Left renal pelvis (tissue), 4 donors: ENCODE results near the gene NFAM1. TPM values are rescaled to one million over a fixed set of nuclear protein-coding genes. Genes with fewer than 3 reads are reported as not detected.
A peak's percentile ranks its signal among the peaks of the same experiment; 100 is the strongest.

Source experiments
- DNase-seq, 4 donors: peaks; one replicate each; pipeline ENCODE4 v3.0.0-alpha.2; 2013; ENCODE audit warnings: low read depth in 4 of 4, low spot score in 3 of 4
- polyA plus RNA-seq, 4 donors: library from polyadenylated mRNA; unstranded; fragments of 120-200 nt; gene quantifications; one replicate each; pipeline ENCODE4 v1.2.1, GENCODE V29; 2013; ENCODE audit not compliant: insufficient read length in 4 of 4

NFAM1 gene, protein sequence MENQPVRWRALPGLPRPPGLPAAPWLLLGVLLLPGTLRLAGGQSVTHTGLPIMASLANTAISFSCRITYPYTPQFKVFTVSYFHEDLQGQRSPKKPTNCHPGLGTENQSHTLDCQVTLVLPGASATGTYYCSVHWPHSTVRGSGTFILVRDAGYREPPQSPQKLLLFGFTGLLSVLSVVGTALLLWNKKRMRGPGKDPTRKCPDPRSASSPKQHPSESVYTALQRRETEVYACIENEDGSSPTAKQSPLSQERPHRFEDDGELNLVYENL
- polyA plus RNA-seq: under 1 TPM; 0.72 to 0.92 (median 0.82) TPM

DNA sequence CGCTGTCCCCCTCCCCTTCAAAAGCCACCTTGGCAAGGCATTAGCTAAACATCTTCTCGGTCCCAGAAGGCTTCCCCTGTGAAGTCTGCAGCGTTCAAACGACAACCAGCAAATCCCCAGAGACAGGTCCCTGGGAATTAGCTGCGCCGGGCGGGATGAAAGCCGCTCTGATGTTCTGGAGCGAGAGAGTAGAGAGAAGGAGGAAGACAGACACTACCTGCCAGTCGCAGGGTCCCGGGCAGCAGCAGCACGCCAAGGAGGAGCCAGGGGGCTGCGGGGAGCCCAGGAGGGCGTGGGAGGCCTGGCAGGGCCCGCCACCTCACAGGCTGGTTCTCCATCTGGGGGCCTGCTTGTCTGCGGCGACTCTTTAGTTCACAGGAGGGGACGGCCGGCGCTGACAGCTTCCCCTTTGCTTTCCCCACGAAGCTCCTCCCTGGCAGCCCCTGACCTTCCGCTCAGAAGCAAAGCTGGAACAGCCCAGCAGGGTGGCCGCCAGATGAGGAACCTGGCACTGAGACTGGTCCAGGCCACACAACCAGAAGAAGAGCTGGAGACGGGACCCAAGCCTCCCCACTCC is at the start of gene NFAM1:
TSS of gene NFAM1 (minus strand) at position 384 of the 577 bp plus-strand sequence. CDS start at position 338, 46 bp downstream.
- DNase-seq: no peak

- DNase-seq: no peak
Measured at GRCh38 chr22:42475122-42475521, 42.9 kb upstream of the NFAM1 start.

DNA sequence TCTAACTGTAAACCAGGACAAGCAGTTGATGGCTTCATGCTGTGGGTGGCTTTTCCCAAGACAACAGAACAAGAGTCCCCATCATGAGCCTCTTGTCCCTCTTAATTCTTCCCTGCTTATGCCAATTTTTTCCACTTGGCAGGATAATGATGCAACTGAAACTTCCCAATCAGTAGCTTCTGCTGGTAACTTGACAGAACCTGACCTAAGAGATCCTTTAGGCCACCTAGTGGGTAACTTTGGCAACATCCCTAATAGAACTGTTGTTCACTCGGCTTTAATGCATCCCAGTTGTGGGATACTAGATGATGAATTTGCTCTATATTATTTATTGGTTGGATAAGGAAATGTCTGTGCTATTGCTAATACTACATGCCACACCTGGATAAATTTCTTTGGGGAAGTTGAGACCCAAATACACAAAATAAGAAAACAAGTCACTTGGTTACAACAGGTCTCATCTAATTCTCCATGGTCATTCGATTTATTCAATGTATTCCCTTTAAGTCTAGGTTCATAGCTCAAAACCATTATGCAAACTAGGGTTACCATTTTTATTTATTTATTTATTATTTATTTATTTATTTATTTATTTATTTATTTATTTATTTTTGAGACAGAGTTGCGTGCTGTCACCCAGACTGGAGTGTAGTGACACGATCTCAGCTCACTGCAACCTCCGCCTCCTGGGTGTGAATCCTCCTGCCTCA is 41.4 kb upstream of the NFAM1 start:
- no peak for DNase-seq

- no peak for DNase-seq
Measured at GRCh38 chr22:42472671-42473070, 40.5 kb upstream of the NFAM1 start.

DNA sequence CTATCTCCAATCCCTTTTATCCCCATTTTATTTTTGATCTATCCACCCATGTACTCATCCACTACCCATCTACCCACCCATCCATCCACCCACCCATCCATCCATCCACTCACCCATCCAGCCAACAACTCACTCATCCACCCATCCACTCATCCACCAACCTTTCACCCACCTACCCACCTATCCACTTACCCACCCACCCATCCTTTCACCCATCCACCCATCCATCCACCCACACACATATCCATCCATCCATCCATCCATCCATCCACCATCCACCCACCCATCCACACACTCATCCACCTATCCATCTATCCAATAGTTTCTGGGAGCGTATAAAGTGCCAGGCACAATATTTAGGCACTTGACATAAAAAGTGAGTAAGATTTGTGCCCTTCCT is 39.2 kb upstream of the NFAM1 start:
- no peak for DNase-seq

DNA sequence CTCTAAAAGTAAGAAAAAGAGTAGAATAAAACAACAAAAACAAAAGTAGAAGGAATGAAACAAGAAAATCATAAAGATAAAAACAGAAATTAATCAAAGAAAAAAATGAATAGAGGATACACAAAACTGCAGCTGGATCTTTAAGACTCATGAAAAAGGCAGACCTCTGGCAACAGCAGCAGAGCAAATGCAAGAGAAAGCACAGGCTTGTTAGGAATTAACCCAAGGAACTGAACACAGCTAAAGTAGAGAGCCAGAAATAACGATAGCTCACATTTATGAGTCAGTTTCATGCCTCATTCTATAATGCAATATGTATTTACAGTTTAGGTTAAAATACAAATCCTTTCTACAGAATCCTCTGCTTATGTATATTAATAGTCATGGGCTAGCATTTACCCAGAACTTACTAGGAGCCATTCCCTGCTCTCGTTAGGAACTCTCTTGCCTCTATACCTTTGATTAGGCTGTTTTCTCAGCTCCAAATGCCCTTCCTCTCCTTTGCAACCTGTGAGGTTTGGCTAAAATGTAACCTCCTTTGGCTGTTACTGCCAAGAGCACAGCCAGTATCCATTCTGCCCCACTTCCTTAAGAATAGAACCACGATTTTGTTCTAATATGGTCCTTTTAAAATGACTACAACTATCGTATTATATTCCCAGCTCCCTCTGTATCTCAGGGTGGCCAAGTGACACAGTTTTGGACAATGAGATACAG is 38.3 kb upstream of the NFAM1 start:
- DNase-seq: no peak

GRCh38 chr22:42468841-42469240 is 36.6 kb upstream of the NFAM1 start:
- DNase-seq: no peak

DNA sequence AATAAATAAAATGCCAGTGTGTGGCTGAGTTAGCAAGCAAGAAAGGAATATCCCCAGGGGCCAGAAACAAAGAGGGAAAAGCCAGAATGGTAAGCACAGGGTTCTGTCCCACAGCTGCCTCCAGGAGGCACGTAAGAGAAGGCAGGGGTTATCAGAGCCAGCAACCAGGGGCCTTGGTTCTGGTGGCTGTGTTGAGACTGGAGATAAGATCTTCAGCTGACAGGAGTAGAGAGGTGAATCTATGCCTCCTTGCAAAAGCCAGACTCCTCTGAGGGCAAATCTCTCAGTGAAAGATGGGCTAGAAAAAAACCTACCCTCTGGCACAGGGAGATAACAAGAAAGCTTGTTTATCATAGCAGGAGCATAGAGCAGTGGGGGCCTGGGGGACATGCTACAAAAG is 29.8 kb upstream of the NFAM1 start:
- no peak for DNase-seq

DNA sequence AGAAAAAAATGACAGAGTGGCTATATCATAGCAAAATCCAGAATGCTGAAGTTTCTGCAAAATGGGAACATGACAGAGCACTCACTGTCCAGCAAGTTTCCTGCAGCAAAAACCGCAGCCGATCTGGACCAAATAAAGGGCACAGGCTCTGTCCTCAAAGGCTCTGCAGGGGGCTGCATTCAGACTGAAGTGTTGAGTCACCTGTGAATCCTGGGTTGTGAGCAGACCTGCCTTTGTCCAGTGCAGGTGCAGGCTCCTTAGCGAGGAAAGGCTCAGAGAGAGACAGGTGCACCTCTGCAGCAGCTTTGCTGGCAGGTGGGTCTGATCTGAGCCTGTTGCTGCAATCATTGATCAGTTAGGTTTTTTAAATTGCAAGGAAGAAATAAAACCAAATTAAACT is 29.3 kb upstream of the NFAM1 start:
- DNase-seq: no peak

DNA sequence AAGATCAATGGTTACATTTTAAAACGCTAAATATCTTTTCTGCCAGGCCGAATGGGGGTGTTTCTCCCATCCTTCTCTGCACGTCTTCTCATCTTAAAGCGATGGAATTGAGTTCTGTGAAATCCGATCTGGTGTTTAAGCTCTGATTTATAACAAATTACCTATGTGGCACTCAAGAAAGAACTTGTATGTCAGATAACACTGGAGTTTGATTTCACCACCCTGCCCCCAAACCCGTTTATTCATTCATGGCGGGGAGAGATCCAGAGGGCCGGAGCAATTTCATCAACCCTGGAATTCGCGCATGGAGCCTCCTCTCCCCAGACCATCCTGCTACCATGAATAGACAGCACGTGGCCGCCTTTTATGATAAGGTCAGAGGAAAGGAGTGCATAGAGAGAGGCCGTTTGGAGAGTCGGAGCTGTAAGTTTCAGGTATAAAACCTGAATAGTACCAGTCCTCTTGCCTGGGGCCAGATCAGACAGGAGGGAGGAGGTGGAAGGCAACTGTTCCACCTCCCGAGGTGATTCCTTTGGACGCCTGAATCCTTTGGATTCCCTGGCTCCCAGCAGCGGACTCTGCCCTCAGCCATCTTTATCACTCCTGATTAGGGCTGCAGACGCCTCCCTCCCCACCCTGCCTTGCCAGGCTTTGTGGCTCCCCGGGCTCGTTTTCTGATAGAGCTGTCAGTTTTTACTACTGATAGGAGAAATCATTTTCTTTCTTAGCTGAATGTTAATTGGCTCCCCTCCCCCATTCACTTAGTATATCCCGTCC is 27.3 kb upstream of the NFAM1 start:
- DNase-seq: no peak

DNA sequence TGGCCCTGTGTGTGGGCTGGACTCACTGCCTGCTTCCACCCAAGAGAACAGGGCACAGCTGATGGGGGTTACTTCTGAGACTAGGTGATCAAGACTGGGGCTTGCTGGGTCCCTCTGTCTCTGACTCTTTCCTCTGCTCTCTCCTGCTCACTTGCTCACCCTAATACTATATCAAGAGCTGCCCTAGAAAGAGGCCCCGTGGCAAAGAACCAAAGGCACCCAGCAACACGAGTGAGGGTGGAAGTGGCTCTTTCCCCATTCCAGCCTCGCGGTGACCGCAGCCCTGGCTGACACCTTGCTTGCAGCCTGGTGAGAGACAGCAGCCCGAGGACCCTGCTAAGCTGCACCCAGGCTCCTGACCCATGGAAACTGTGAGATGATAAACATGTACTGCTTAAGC is 20.7 kb upstream of the NFAM1 start:
- DNase-seq: no peak

DNA sequence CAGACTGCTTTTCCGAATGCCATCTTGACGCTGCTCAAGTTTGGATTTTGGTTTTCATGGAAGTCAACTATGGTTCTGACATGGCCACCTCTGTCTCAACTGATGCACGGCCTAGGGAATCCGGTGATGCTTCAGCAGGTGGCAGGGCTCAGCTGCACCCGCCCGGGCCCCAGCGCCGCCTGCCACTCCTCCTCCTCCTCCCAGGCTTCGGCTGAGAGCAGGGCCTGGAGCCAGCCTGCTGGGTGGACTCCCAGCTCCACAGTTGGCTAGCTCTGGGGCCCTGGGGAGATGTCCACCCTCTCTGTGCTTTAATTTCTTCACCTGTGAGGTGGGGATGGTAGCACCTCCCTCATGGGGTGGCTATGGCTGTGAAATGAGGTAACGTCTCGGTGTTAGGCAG is 20.3 kb upstream of the NFAM1 start:
- no peak for DNase-seq

DNA sequence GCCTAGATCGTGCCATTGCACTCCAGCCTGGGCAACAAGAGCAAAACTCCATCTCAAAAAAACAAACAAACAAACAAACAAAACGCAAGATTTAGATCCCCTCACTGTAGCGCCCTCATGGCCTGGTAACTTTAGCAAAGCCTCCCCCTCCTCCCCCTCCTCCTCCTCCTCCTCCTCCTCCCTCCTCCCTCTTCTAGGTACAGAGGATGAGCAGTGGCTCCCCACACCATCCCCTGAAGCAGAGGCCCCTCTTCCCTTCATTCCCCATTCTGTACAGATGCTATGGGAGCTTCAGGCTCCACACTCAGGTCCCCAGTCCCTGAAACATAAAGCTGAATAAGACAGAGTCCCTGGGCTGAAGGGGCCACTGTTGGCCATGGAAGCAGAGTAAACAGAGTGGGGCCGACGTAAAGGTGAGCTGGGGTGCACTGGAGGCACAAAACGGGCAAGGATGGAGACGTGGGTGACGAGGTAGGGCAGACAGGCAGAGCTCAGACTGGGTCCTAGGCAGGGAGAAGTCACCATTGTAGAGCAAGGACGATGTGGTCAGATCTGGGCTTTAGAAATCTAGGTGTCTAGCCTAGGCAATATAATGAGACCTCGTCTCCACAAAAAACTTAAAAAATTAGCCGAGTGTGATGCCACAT is 19.4 kb upstream of the NFAM1 start:
- DNase-seq: no peak

- DNase-seq: no peak
Measured at GRCh38 chr22:42450862-42451261, 18.7 kb upstream of the NFAM1 start.

DNA sequence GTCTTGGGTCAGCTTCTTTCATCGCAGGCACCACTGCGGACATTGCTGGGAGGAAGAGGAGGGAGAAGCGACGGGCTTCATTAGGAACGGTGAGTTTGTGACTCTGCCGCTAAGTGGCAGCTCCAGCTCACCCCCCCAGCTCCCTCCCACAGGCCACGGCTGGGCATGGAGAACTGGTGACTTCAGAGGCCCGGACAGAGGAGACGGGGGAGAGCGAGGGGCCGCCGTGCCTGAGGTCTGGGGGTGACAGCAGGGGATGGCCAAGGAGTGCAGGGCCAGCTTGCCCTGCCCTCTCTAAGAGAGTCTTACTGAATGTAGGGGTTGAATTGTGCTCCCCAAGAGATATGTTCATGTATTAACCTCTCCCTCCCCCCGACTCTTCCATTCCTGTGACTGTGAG is 13.9 kb upstream of the NFAM1 start:
- no peak for DNase-seq

DNA sequence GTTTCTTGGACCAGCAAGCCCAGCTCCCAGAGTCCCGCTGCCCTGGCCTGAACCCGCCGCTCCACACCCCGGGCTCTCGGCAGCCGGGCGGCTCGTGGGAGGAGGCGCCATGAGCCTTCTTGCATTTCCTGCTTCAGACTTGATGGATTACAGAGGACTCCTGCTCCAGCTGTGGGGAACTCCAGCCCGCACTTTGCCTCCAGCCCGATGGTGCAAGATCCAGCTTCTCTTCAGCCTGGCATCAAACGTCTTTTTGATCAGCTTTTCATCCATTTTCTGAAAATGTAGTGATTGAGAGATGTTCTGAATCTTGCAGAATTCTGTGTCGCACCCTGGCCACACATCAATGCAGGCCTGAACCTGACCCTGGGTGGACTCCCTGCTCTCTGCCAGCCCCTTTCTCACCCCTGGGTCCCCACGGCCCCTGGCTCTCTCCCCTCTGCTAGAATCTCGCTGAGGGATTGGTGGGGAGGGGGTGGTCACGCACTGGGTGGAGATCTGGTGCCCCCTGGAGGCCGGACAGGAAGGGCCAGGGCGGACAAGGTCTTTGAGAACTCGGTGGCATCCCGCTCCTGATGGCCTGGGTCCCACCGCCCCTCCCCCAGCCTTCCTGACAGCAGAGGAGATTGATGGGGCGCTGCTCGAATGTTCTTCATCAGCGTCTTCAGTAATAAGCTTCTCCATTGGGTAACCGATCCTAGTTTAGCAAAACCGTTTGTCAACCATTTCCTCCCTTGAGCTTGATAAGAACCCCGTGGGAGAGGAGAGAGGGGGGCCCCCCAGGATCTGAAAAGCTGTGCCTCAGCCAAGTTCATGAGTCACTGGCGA is 12.1 kb upstream of the NFAM1 start:
- DNase-seq: peak; percentile 80 to 92 (median 84)

GRCh38 chr22:42443240-42444076 is 11.3 kb upstream of the NFAM1 start:
- DNase-seq: no peak

- no peak for DNase-seq
Measured at GRCh38 chr22:42442748-42443147, 10.5 kb upstream of the NFAM1 start.
